GM18505 (cell line): ENCODE measurements around the gene NECTIN1.

Source experiments
- ATAC-seq: cut with Tn5 transposase; IDR thresholded peaks from one replicate; pipeline ENCODE4 v1.9.1; 2021; ENCODE audit not compliant: unreplicated experiment
- POLR2A ChIP-seq: IDR thresholded peaks from 4 replicates; pipeline ENCODE4 v1.6.1; 2011; ENCODE audit warnings: borderline replicate concordance; ENCODE audit not compliant: insufficient read depth, insufficient read length; ENCODE audit errors: extremely low read depth

NECTIN1 gene

GRCh38 chr11:119626197-119626841 lies 102.7 kb downstream of the NECTIN1 start:
- no peak for TF ChIP-seq POLR2A
- no peak for ATAC-seq

DNA sequence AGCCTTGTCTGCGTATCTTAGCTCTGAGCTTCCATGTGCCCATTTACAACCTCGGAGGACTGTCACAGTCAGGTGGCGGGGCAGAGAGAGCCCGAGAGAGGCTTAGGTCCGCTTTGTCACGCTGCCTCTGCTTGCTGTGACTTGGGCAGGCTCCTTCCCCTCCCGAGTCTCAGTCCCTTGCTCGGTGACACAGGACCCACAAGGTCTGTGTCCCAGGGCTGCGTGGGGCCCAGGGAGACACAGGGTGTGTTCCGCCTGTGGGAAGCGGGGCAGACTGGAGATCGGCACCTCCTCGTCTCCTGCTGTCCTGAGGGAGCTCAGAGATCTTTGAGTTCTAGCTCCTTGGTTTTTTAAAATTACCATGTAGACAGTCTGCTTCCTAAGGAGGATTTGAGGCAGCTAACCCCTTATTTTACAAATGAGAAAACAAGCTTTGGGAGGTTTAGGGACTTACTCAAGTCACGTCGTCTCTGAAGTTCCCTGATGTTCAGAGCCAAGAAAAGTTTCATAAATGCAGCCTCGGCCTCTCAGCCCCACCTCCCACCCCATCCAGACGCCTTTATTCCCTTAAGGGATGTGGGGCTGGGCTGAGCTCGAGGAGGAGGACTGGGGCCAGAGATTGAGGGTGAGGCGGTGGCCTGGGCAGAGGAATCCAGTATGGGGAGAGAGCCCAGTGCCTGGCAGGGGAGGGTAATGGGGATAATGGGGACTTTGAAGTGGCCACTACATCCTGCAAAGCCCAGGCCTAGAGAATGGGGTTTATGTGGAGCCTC lies 103.6 kb downstream of the NECTIN1 start:
- no peak for ATAC-seq
- TF ChIP-seq POLR2A = no peak

DNA sequence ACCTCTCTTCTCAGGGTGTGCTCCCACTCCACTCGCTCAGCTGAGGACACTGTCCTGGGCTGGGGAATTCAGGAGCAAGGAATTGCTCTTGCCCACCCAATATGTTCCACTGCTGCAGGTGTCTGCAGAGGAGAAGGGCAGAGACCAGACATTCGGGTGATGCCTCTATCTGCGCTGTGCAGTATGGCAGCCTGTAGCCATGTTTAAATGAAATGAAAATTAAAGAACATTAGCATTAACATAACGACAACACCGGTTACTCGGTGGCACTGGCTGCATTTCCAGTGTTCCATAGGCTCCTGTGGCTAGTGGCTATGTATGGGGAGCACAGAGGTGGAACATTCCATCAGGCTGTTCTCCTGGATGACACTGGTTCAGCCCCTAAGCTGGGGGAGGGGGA lies 104.4 kb downstream of the NECTIN1 start:
- no peak for TF ChIP-seq POLR2A
- no peak for ATAC-seq

- ATAC-seq = no peak
Measured at GRCh38 chr11:119624102-119624615, 104.8 kb downstream of the NECTIN1 start.

DNA sequence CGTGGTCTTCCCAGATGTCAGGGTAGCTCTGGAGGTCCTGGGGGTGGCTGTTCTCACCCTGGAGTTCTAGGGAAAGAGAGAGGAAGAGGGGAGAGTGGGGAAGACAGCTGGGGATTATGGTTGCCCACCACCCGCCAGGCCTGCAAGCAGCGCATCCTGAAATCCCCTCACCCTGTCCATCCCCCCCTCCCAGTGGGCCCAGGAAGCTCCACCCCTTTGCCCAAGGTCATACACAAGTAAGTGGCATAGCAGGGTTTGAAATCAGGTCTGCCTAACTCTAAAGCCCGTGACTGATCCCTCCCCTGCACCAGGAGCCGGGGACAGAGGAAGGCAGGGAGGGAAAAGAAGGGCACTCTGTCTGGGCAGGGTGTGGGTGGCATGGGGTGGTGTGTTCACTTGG lies 105.3 kb downstream of the NECTIN1 start:
- no peak for ATAC-seq
- TF ChIP-seq POLR2A = no peak

More at GRCh38 chr11:119624102-119624615, 104.8 kb downstream of the NECTIN1 start:
- no peak for TF ChIP-seq POLR2A

DNA sequence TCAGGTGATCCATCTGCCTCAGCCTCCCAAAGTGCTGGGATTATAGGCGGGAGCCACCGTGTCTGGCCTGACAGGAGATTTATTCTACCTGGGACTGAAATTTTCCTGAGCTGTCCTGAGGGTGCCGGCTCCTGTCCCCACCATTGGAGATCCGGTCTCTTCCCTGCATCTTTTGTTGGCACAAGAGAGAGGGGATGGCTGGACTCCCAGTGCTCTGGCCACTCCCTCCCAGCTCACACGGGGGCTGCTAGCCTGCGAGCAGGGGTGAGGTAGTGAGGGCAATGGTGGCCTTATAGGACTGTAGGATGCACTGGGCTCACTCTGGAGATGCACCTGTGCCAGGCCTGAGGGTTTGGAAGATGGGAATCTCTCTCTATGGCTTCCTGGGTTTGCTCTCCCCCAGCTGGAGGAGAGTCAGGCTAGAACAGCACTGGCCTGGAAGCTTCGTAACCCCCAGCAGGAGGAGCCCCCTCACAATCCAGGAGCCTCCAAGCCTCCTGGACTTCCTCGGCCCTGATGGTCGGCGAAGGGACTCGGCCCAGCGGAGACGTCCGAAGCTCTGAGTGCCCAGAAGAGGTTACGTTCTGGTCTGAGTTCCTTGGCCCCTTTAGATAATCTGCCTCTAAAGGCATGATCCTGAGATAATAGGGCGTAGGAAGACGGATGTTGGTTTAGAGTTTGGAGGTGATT lies 106.4 kb downstream of the NECTIN1 start:
- no peak for ATAC-seq
- no peak for TF ChIP-seq POLR2A

- ATAC-seq = no peak
- TF ChIP-seq POLR2A = no peak
Measured at GRCh38 chr11:119619665-119620064, 109.3 kb downstream of the NECTIN1 start.

DNA sequence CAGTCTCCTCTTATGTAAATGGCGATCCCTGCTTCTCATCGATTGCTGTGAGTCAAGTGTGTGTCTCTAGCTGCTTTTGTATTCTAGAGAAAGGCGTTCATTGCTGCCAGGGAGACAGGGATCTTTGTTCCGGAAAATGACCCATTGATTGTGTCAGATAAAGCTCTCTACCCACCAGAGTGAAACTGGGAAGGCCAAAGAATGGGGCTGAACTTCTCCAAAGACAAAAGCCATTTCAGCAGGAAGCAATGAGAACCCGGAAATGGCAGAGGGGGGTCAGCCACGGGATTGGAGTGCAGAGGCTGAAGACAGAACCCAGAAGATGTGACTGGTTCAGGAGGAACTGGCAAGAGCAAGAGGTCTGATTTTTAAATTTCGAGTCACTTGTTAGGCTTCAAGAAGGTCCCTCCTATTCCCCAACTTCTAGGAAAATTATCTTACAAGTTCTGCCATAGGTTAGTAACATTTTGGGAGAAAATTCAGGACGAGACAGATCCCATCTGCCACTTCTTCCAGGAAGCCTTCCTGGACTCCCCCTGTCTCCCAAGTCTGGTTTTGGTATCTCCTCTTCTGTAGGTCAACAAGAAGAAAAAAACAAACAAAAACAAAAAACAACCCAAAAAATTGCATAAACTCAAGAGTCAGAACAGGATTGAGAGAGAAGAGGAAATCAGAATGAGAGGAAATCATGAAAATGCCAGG lies 110.6 kb downstream of the NECTIN1 start:
- TF ChIP-seq POLR2A = no peak
- no peak for ATAC-seq

- ATAC-seq = no peak
- no peak for TF ChIP-seq POLR2A
Measured at GRCh38 chr11:119617340-119617713, 111.7 kb downstream of the NECTIN1 start.

- ATAC-seq = no peak
- TF ChIP-seq POLR2A = no peak
Measured at GRCh38 chr11:119616586-119617339, 112.2 kb downstream of the NECTIN1 start.

- no peak for ATAC-seq
- no peak for TF ChIP-seq POLR2A
Measured at GRCh38 chr11:119615882-119616196, 113.2 kb downstream of the NECTIN1 start.

DNA sequence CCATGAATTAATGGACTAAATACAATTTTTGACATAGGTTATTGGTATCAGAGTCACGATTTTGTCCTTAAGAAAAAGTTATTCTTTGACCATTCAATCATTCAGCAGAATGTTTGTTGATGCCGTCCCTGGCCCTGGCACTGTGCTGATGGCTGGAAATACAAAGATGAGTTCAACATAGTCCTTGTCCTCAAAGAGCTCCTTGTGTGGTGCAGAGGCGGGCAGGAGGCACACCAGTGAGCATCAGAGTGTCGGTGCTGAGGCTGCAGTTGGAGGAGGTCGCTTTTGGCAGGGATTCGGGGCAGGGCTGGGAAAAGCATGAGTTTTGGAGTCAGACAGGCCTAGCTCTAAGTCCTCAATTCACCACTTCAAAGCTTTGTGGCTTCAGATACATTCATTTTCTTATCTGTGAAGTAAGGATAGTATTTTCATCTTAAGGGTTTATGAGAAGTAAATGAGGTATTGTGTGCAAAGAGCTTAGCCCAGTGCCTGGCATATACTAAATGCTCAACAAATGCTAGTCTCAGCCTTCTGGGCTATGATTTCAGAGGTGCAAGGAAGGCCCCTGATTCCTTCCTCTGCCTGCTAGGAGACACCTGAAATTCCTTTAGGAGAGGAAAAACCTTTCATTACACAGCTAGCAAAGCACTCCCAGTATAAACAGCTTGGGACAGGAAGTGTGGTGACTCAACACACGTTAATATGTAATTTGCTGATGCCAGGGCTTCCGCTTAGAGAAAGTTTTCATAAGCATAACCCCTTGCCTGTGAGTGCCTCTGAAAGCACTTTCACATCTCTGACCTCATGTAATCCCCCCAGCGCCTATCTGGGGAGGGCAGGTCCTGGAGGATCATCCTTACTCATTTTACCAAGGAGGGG lies 113.8 kb downstream of the NECTIN1 start:
- no peak for TF ChIP-seq POLR2A
- ATAC-seq = peak; percentile 59
